ENCODE data around the gene TCAF1.
"Not testable (repeated sequence)": the region's sequence is repeated elsewhere in the genome, so short reads cannot be mapped to it uniquely, and the experiment has no call there.

TCAF1 gene

GRCh38 chr7:143855443-143855842 lies 46.5 kb downstream of the TCAF1 start:
- not testable (repeated sequence) for DNase-seq

- DNase-seq: no peak
Measured at GRCh38 chr7:143850682-143851081, 51.3 kb downstream of the TCAF1 start.

GRCh38 chr7:143849785-143850479 lies 52.0 kb downstream of the TCAF1 start:
- DNase-seq: no peak

GRCh38 chr7:143848192-143848591 lies 53.8 kb downstream of the TCAF1 start:
- no peak for DNase-seq

GRCh38 chr7:143846692-143847091 lies 55.3 kb downstream of the TCAF1 start:
- DNase-seq: no peak

GRCh38 chr7:143841696-143842095 lies 60.3 kb downstream of the TCAF1 start:
- not testable (repeated sequence) for DNase-seq

- DNase-seq: not testable (repeated sequence)
Measured at GRCh38 chr7:143840062-143840461, 61.9 kb downstream of the TCAF1 start.

- not testable (repeated sequence) for DNase-seq
Measured at GRCh38 chr7:143837223-143837622, 64.8 kb downstream of the TCAF1 start.

- DNase-seq: not testable (repeated sequence)
Measured at GRCh38 chr7:143836622-143837021, 65.4 kb downstream of the TCAF1 start.

GRCh38 chr7:143836088-143836487 lies 65.9 kb downstream of the TCAF1 start:
- DNase-seq: not testable (repeated sequence)

- DNase-seq: not testable (repeated sequence)
Measured at GRCh38 chr7:143826578-143826977, 75.4 kb downstream of the TCAF1 start.

- DNase-seq: not testable (repeated sequence)
Measured at GRCh38 chr7:143824295-143825135, 77.5 kb downstream of the TCAF1 start.

GRCh38 chr7:143823634-143824294 lies 78.2 kb downstream of the TCAF1 start:
- not testable (repeated sequence) for DNase-seq

GRCh38 chr7:143821392-143822277 lies 80.3 kb downstream of the TCAF1 start:
- DNase-seq: not testable (repeated sequence)

- not testable (repeated sequence) for DNase-seq
Measured at GRCh38 chr7:143817873-143818272, 84.1 kb downstream of the TCAF1 start.

- not testable (repeated sequence) for DNase-seq
Measured at GRCh38 chr7:143816471-143817133, 85.4 kb downstream of the TCAF1 start.

GRCh38 chr7:143810639-143811038 lies 91.3 kb downstream of the TCAF1 start:
- DNase-seq: not testable (repeated sequence)

GRCh38 chr7:143806664-143807071 lies 95.3 kb downstream of the TCAF1 start:
- not testable (repeated sequence) for DNase-seq
